ENCODE data around the gene HIVEP3.

The HIVEP3 gene

DNA sequence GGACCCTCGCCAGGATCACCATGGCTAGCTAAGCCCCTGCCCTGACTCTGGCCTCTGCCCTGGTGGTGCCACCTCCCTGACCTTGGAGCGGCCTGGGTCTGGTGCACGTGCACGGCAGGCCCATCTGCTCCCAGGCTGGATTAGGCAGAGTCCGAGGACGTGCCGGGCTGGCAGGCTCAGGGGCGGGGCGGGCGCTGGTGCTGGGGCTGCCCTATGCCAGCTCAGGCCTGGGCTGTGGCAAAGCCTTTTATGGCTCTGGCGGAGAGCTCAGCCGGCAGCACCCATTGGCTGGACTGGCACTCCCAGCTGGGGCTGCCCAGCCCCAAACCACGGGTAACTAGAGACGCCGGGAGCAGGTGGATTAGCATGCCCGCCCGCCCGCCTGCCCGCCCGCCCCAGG is 417.1 kb downstream of the HIVEP3 start:
- Histone ChIP-seq H3K27me3 (ENCODE audit: insufficient read depth, poor library complexity, severe bottlenecking) (no peaks in the 10 kb centered on the region), H3K4me3 (replicated peaks; ENCODE audit: insufficient read depth, low read length) (no peak overlapping the region), H3K27ac (replicated peaks) (no peak overlapping the region)
- TF ChIP-seq, protein P1, sequence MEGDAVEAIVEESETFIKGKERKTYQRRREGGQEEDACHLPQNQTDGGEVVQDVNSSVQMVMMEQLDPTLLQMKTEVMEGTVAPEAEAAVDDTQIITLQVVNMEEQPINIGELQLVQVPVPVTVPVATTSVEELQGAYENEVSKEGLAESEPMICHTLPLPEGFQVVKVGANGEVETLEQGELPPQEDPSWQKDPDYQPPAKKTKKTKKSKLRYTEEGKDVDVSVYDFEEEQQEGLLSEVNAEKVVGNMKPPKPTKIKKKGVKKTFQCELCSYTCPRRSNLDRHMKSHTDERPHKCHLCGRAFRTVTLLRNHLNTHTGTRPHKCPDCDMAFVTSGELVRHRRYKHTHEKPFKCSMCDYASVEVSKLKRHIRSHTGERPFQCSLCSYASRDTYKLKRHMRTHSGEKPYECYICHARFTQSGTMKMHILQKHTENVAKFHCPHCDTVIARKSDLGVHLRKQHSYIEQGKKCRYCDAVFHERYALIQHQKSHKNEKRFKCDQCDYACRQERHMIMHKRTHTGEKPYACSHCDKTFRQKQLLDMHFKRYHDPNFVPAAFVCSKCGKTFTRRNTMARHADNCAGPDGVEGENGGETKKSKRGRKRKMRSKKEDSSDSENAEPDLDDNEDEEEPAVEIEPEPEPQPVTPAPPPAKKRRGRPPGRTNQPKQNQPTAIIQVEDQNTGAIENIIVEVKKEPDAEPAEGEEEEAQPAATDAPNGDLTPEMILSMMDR (IDR thresholded peaks at IDR 0.05; ENCODE audit: insufficient read depth, low read length) = no peak
- TF ChIP-seq POLR2AphosphoS5 (IDR thresholded peaks at IDR 0.05; ENCODE audit: low read depth) (no peak), GABPA (IDR thresholded peaks at IDR 0.05; ENCODE audit: low read depth) (no peak), SPI1 (IDR thresholded peaks at IDR 0.05; ENCODE audit: borderline replicate concordance, low read depth) (no peak)
- TF ChIP-seq, protein P2, sequence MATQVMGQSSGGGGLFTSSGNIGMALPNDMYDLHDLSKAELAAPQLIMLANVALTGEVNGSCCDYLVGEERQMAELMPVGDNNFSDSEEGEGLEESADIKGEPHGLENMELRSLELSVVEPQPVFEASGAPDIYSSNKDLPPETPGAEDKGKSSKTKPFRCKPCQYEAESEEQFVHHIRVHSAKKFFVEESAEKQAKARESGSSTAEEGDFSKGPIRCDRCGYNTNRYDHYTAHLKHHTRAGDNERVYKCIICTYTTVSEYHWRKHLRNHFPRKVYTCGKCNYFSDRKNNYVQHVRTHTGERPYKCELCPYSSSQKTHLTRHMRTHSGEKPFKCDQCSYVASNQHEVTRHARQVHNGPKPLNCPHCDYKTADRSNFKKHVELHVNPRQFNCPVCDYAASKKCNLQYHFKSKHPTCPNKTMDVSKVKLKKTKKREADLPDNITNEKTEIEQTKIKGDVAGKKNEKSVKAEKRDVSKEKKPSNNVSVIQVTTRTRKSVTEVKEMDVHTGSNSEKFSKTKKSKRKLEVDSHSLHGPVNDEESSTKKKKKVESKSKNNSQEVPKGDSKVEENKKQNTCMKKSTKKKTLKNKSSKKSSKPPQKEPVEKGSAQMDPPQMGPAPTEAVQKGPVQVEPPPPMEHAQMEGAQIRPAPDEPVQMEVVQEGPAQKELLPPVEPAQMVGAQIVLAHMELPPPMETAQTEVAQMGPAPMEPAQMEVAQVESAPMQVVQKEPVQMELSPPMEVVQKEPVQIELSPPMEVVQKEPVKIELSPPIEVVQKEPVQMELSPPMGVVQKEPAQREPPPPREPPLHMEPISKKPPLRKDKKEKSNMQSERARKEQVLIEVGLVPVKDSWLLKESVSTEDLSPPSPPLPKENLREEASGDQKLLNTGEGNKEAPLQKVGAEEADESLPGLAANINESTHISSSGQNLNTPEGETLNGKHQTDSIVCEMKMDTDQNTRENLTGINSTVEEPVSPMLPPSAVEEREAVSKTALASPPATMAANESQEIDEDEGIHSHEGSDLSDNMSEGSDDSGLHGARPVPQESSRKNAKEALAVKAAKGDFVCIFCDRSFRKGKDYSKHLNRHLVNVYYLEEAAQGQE (IDR thresholded peaks at IDR 0.05; ENCODE audit: insufficient replicate concordance, low read depth) = no peak
- no peak for DNase-seq (ENCODE audit: low read depth in 1 of 2, low spot score in 1 of 2)

DNA sequence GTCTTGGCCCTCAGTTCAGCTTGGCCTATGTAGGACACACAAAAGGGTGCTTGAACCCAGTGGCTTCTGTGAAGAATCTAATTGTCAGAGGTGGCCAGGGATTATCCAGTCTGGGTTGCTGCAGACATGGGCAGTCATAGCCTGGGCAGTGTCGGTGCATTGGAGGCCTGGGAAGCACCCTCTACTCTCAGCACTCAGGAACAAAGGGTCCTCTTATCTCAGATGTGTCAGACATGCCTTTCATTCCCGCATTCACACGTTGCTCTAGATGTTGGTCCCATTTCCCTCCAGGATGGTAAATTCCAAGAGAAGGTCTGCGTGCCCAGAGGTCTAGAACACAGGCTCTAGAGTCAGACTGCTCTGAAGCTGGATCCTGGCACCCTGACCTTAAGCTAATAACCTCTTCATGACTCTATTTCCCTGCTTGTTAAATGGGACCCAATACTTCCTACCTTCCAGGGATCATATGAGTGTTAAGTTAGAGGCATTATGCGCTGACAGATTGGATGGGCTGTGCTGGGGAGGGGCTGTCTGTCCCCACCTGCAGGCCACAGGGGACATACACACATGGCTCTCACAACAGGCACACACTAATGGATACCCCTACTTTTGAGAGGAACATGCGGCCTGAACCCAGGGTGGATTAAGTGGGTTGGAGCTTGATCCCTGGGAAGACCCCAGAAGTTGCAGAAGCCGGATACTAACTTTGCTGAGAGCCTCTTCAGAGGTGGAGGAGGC is 417.8 kb downstream of the HIVEP3 start:
- no peak for DNase-seq (ENCODE audit: low read depth in 1 of 2, low spot score in 1 of 2)
- H3K27me3 ChIP-seq (ENCODE audit: insufficient read depth, poor library complexity, severe bottlenecking) = no peaks in the 10 kb centered on the region
- no peak overlapping the region for H3K4me3 ChIP-seq (replicated peaks; ENCODE audit: insufficient read depth, low read length)
- TF ChIP-seq, protein P2 (IDR thresholded peaks at IDR 0.05; ENCODE audit: insufficient replicate concordance, low read depth) = no peak
- TF ChIP-seq SPI1 (IDR thresholded peaks at IDR 0.05; ENCODE audit: borderline replicate concordance, low read depth) (no peak), POLR2AphosphoS5 (IDR thresholded peaks at IDR 0.05; ENCODE audit: low read depth) (no peak), GABPA (IDR thresholded peaks at IDR 0.05; ENCODE audit: low read depth) (no peak)
- TF ChIP-seq, protein P1 (IDR thresholded peaks at IDR 0.05; ENCODE audit: insufficient read depth, low read length) = no peak
- no peak overlapping the region for H3K27ac ChIP-seq (replicated peaks)

DNA sequence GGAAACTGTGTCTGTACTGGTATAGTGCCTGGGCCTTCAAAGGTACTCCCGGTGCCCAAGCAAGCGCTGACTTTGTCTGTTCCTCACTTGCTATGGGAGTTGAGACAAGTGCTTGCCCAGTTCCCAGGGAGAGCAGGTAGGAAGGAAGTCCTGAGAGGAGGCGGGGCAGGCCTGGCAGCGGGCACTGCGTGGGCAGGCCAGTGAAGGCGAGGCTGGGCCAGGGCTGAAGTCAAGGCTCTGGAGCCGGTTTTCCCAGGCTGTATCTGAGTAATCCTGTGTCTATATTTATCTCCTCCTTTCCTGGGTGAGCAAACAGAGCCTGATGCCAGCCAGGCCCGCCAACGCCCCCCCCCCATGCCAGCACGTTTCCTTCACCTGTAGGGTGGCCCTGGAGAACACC is 418.3 kb downstream of the HIVEP3 start:
- no peak for DNase-seq (ENCODE audit: low read depth in 1 of 2, low spot score in 1 of 2)
- Histone ChIP-seq H3K27me3 (ENCODE audit: insufficient read depth, poor library complexity, severe bottlenecking) (peaks cover 3% of the 10 kb centered on the region), H3K27ac (replicated peaks) (no peak overlapping the region), H3K4me3 (replicated peaks; ENCODE audit: insufficient read depth, low read length) (no peak overlapping the region)
- no peak for TF ChIP-seq POLR2AphosphoS5 (IDR thresholded peaks at IDR 0.05; ENCODE audit: low read depth)
- TF ChIP-seq GABPA (IDR thresholded peaks at IDR 0.05; ENCODE audit: low read depth) = no peak
- TF ChIP-seq, protein P1 (IDR thresholded peaks at IDR 0.05; ENCODE audit: insufficient read depth, low read length) = no peak
- TF ChIP-seq SPI1 (IDR thresholded peaks at IDR 0.05; ENCODE audit: borderline replicate concordance, low read depth) = no peak
- TF ChIP-seq, protein P2 (IDR thresholded peaks at IDR 0.05; ENCODE audit: insufficient replicate concordance, low read depth) = no peak
